A673 (cell line): ENCODE measurements around the gene FAM25A.

Experiments
- EZH2 ChIP-seq: fragments of 200-600 bp; sonication (generic); IDR thresholded peaks from 2 replicates; pipeline ENCODE4 v1.6.1; 2017; ENCODE audit warnings: borderline replicate concordance, low read depth, mild to moderate bottlenecking, mixed read lengths, antibody characterized with exemption, low read length; ENCODE audit not compliant: poor library complexity, severe bottlenecking
- TF ChIP-seq, protein P1 (sequence below): fragments of 300-800, 200-600 bp; sonication (generic); conservative IDR thresholded peaks from 2 replicates; pipeline ENCODE4 v1.5.1; 2017; ENCODE audit warnings: low read depth, mild to moderate bottlenecking, antibody characterized with exemption, low read length, moderate library complexity, mixed read lengths

DNA sequence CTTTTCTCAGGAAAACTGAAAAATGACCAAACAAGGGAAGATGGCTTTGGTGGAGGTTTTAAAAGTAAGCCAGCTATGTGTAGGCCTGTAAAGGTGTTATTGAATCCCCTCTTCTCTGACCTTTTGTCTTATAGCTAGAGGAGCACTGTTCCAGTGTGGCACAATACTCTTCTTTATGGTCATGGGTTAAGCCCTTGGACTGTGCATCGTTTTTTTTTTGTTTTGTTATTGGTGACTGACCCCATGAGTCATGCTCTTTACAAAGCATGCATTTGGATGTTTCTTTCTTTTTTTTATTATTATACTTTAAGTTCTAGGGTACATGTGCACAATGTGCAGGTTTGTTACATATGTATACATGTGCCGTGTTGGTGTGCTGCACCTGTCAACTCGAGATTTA is 19.6 kb upstream of the FAM25A start:
- TF ChIP-seq, protein P1, sequence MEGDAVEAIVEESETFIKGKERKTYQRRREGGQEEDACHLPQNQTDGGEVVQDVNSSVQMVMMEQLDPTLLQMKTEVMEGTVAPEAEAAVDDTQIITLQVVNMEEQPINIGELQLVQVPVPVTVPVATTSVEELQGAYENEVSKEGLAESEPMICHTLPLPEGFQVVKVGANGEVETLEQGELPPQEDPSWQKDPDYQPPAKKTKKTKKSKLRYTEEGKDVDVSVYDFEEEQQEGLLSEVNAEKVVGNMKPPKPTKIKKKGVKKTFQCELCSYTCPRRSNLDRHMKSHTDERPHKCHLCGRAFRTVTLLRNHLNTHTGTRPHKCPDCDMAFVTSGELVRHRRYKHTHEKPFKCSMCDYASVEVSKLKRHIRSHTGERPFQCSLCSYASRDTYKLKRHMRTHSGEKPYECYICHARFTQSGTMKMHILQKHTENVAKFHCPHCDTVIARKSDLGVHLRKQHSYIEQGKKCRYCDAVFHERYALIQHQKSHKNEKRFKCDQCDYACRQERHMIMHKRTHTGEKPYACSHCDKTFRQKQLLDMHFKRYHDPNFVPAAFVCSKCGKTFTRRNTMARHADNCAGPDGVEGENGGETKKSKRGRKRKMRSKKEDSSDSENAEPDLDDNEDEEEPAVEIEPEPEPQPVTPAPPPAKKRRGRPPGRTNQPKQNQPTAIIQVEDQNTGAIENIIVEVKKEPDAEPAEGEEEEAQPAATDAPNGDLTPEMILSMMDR: no peak
- TF ChIP-seq EZH2: no peak
